HG02884 (cell line): ENCODE data around the gene KSR1.

Source experiments
- ATAC-seq: cut with Tn5 transposase; IDR thresholded peaks from one replicate; pipeline ENCODE4 v1.9.1; 2021; ENCODE audit warnings: mild to moderate bottlenecking, moderate library complexity; ENCODE audit not compliant: unreplicated experiment

Gene KSR1

DNA sequence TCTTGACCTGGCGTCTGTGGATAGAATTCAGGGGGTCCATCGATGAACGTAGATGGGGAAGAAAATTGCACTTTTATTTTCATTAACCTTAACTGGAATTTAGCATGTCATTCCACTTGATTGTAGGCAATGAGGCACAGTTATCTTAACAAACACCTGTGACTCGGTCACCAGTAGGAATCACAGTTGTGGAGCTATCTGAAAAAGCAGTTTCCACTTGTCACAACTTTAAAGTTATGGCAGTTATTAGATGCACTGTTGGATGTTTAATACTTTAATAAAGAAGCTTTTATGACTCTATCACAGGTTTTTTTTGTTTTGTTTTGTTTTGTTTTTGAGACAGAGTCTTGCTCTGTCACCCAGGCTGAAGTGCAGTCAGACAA lies 91.0 kb downstream of the KSR1 start:
- ATAC-seq: no peak

DNA sequence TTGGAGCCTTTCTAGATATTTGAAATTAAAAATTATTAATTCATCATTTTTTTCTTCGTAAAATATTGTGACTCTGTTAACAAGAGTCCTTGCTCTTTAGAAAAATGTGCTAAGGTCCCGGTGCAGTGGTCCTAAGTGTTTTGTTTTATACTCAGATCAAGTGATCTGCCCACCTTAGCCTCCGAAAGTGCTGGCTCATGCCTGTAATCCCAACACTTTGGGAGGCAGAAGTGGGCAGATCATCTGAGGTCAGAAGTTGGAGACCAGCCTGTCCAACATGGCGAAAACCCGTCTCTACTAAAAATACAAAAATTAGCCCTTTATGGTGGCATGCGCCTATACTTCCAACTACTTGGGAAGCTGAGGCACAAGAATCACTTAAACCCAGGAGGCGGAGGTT lies 92.1 kb downstream of the KSR1 start:
- ATAC-seq: no peak

DNA sequence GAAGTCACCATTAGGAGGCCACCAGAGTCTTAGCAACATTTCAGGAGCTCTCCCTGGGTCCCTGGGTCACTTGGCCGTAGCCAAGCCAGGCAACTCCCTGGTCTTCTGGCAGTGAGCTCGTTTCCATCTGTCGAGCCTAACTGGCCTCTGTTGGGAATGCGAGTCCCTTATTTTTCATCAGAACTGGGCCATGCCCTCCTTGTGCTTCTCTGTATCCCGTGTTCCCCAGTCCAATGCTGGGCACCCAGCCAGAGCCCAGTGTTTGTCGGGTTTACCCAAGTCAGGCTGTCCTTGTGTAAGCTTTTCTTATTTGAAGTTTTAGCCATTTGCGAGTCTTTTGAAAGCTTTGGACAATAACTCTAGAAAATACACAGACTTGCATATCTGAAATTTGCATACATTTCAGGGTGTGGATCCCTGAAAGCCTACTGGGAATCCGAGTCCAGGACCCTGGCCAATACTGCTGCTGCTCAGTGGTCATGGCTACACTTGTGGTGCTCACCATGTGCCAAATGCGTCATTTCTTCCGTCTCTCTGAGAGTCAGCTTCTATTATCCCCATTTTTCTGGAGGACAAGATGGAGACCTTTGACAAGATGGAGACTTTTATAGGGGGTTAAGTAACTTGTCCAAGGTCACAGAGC lies 93.1 kb downstream of the KSR1 start:
- ATAC-seq: no peak

DNA sequence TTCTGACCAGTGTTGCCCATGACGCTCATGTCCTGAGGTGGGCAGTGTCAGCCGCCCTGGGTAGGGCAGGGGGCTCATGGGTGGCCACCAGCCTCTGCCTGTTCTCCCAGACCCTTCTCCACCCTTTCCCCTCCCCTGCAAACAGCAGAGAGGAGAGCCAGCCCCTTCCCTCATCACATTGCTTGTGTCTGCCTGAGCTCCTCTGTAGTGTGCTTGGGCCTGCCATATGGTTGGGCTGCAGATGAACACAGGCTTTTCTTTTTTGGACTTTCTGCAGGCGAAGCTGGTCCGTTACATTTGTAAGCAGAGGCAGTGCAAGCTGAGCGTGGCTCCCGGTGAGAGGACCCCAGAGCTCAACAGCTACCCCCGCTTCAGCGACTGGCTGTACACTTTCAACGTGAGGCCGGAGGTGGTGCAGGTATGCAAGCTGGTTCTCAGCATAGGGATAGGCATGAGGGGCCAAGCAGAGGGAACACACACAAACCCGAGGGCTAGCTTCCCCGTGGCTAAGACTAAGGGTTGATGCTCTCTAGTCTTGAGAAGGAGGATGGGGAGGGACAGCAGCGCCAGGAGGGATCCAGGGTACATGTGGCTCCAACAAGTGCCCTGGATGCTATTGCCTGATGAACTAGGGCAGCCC lies 94.2 kb downstream of the KSR1 start:
- ATAC-seq: no peak

- no peak for ATAC-seq
Observed at GRCh38 chr17:27550974-27551505, 94.8 kb downstream of the KSR1 start.

DNA sequence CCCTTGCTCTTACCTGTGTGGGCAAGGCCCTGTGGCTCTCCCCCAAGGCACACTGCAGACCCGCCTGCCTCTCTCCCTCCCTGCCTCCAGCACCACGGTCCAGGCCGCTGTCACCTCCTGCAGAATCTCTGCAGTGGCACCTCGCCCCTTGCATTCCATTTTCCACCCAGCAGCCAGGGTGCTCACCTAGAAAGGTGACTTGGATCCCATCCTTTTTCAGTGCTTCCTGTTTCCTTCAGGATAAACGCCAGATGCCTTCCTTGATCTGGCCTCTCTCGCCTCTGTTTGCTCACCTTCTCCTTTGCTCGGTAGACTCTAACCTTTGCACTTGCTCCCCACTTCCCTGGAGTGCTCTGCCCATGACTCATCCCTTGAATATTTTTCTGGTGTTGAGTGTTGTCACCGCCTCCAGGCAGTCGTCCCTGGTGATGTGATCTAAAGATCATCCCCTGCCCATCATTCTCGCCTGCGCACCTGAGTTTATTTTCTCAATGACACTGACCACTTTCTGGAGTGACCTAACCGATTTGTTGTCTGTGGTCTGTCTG lies 95.5 kb downstream of the KSR1 start:
- no peak for ATAC-seq

GRCh38 chr17:27552276-27552732 lies 96.1 kb downstream of the KSR1 start:
- ATAC-seq: no peak

GRCh38 chr17:27553019-27553511 lies 96.8 kb downstream of the KSR1 start:
- no peak for ATAC-seq

- no peak for ATAC-seq
Observed at GRCh38 chr17:27554152-27554551, 97.9 kb downstream of the KSR1 start.

DNA sequence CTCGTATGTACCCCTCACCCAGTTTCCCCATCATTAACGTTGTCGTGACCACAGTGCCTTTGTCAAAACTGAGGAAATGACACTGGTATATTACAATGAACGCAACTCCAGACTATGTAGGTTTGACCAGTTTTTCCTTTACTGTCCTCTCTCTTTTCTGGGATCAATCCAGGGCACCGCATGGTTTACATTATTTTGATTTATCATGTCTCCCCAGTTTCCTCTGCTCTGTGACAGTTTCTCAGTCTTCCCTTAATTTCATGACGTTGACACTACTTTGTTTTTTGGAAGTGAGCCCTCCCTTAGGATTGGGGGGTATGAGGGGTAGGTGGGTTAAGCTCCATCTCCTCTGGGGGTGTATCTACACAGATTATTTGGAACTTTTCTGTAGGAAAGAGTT lies 98.7 kb downstream of the KSR1 start:
- no peak for ATAC-seq

DNA sequence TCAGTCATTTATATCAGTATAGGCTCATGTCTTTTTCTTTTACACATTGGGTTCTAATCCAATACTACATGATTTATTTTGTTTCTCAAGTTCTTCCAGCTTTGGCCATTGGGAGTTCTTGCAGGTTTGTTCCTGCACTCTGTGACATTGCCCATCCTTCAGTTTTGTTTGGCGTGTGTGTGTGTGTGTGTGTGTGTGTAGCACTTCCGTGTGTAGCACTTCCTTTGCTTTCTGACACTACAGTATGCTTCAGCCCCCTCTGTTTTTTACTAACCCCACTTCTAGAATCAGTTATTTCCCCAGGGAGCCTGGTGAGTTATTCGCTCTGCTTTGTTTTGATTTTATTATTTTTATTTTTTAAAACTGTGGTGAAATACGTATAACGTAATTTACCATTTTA lies 99.1 kb downstream of the KSR1 start:
- no peak for ATAC-seq

DNA sequence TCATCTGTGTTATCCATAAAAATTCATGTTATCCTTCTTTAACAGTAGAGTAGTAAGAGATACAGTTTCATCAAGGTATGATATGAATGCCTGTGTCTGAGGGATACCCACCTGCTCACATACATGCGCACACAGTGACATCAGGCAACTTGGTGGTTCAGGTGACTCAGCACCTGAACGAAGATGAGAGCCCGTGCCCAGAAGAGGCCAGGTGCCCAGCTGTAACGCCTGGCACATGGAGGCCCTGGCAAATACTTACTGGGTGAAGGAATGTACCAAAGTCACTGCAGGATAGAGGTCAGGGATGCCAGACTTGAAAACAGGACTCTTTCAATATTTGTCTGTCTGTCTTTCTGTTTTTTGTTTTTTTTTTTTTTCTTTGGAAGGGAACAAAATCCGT lies 102.1 kb downstream of the KSR1 start:
- ATAC-seq: no peak

GRCh38 chr17:27558842-27559505 lies 102.7 kb downstream of the KSR1 start:
- ATAC-seq: no peak

DNA sequence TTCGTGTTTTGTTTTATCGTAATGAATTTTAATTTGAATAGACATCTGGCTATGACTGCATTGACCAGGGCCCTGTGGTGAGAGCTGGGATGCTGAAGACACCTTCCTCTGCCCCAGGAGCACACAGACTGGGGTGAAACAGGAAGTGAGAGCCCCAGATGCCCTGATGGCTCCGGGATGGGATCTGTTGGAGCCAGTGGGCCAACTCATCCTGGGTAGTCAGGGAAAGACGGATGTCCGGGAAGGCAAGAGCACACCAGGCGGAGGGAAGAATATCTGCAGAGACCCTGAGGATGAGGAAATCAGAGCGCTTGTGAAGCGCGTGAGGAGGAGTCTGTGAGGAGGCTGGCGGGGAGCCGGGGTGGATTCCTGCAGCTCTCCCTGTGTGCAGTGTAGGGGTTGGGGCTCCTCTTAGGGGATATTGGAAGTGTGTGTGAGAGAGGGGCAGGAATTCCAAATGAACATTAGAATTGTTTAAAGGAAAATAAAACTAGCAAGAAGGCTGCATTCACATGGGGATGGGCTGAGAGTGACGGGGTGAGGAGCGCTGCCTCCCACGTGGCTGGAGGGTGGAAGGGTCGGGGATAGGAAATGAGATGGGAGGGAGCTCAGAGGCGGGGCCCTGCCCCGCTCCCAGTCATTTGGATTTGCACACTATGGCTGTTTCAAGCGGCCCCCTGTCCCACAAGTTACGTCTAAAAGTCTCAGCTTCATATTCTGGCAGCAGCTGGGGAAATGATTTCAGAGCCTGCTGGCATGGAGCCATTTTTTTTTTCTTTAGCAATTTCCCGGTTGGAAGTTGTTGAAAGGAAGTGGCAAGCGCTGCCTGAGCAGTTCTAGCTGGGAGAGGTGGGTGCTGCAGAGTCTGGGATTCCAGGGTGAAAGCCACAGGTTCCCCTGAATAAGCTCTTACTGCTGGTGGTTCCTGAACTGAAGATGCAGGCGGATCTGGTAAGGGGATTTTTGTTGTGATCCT lies 103.5 kb downstream of the KSR1 start:
- no peak for ATAC-seq

- ATAC-seq: no peak
Observed at GRCh38 chr17:27560668-27561067, 104.4 kb downstream of the KSR1 start.

DNA sequence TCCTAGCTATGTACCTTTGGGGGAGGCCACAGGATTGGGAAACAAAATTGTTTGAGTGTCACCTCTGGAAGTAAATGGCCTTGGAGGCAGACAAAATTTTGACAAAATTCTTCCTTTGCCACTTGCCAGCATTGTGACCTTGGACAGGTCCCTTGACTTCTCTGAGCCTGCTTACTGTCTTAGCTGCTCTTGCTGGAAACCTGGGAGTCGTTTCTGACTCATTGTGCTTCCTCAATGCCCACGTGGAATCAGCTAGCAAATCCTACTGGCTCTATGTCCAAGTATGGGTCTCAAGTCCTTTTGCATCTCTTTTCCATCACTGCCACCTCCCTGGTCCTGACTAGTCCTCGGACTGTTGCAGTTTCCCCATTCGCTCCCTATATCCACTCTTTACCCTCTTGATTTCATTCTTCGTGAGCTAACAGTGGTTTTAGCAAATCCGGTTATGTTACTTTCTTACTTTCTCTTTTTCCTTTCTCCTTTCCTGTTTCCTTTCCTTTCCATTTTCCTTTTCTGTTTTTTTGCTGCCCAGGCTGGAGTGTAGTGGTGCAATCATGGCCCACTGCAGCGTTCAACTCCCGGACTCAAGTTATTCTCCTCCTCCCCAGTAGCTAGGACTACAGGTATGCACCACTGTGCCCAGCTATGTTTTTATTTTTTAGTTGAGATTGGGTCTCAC lies 106.7 kb downstream of the KSR1 start:
- ATAC-seq: no peak

DNA sequence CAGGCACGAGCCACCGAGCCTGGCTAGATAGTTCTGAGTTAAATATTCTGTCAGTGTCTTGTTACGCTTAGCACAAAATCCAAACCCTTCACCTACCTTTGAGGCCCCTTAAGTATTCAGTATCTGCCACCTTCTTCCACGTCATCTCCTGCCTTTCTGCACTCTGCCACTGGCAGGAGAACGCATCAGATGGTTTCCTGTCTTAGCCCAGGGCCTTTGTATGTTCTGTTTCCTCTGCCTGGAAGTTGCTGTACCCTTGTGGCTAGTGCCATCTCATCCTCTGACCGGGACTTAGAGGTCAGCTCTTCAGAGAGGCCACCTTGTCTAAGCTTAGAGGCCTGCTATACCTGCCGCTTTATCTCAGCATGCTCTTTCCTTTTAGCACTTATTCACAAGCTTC lies 107.3 kb downstream of the KSR1 start:
- ATAC-seq: no peak

- ATAC-seq: no peak
Observed at GRCh38 chr17:27564463-27564862, 108.2 kb downstream of the KSR1 start.

DNA sequence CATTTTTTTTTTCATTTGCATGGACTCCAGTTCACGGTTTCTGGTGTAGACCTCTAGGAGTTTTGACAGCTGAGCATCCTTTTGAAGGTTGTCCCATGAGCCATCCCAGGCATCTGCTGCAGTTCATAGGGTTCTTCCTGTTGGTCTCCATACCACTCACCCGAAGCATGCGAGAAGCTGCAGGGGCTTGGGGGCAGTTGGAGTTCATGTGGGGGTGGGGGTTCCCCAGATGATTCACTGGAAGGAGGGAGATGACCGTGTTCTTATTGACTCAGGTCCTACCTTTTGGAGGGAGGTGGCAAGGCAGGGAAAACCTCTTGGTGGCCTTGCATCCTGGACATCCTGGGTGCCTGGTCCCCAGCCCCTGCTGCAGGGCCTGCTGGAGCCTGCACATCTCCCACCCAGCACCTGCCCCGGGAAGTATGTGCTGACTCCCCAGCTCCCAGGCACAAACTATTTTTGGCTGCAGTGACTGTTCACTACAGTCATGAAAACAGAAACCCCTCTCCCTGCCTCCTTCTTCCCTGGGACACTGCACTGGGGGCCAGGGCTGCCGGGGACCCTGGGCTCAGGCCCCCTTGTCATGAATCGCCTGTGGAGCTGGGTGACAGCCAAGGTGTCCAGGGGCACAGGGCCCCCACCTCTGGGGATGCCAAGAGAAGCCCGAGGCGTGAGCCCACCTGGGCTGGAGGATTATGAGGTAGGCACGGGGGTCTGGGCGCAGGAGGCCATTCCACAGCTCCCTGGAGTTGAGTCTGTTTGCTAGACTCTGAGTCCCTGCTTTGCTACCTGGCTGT lies 109.8 kb downstream of the KSR1 start:
- no peak for ATAC-seq
